Measurements from ENCODE around the gene CHRNG.
"Not testable (repeated sequence)": the region's sequence is repeated elsewhere in the genome, so short reads cannot be mapped to it uniquely, and the experiment has no call there.

Gene CHRNG

GRCh38 chr2:232545511-232546375 lies 6.3 kb downstream of the CHRNG start:
- DNase-seq (ENCODE audit: low spot score), result no peak

GRCh38 chr2:232547991-232548390 lies 8.5 kb downstream of the CHRNG start:
- DNase-seq (ENCODE audit: low spot score), result no peak

GRCh38 chr2:232549655-232550353 lies 10.3 kb downstream of the CHRNG start:
- no peak for DNase-seq (ENCODE audit: low spot score)

- DNase-seq (ENCODE audit: low spot score), result peak; percentile 97
Observed at GRCh38 chr2:232550354-232551249, 11.1 kb downstream of the CHRNG start, which contains the start of the genes EIF4E2 and TIGD1. Gene EIF4E2 (plus strand): TSS chr2:232550689. CDS start chr2:232550725, 36 bp downstream. Gene TIGD1 (minus strand): TSS chr2:232550557. CDS start chr2:232549882, 675 bp downstream.

- no peak for DNase-seq (ENCODE audit: low spot score)
Observed at GRCh38 chr2:232551250-232551638, 11.8 kb downstream of the CHRNG start.

GRCh38 chr2:232551776-232552175 lies 12.3 kb downstream of the CHRNG start:
- no peak for DNase-seq (ENCODE audit: low spot score)

- DNase-seq (ENCODE audit: low spot score), result no peak
Observed at GRCh38 chr2:232556426-232556825, 16.9 kb downstream of the CHRNG start.

- DNase-seq (ENCODE audit: low spot score), result no peak
Observed at GRCh38 chr2:232562515-232563151, 23.1 kb downstream of the CHRNG start.

GRCh38 chr2:232563580-232563979 lies 24.1 kb downstream of the CHRNG start:
- no peak for DNase-seq (ENCODE audit: low spot score)

GRCh38 chr2:232567721-232568120 lies 28.2 kb downstream of the CHRNG start:
- DNase-seq (ENCODE audit: low spot score), result no peak

GRCh38 chr2:232568161-232568560 lies 28.7 kb downstream of the CHRNG start:
- DNase-seq (ENCODE audit: low spot score), result no peak

GRCh38 chr2:232569541-232569940 lies 30.0 kb downstream of the CHRNG start:
- no peak for DNase-seq (ENCODE audit: low spot score)

GRCh38 chr2:232570481-232570880 lies 31.0 kb downstream of the CHRNG start:
- DNase-seq (ENCODE audit: low spot score), result not testable (repeated sequence)

GRCh38 chr2:232571026-232571474 lies 31.6 kb downstream of the CHRNG start:
- no peak for DNase-seq (ENCODE audit: low spot score)

GRCh38 chr2:232573042-232573441 lies 33.5 kb downstream of the CHRNG start:
- DNase-seq (ENCODE audit: low spot score), result no peak

GRCh38 chr2:232573771-232574435 lies 34.4 kb downstream of the CHRNG start:
- no peak for DNase-seq (ENCODE audit: low spot score)

GRCh38 chr2:232574674-232575403 lies 35.3 kb downstream of the CHRNG start:
- DNase-seq (ENCODE audit: low spot score), result no peak

- DNase-seq (ENCODE audit: low spot score), result no peak
Observed at GRCh38 chr2:232575404-232575746, 35.9 kb downstream of the CHRNG start.

GRCh38 chr2:232576995-232577394 lies 37.5 kb downstream of the CHRNG start:
- DNase-seq (ENCODE audit: low spot score), result no peak

- DNase-seq (ENCODE audit: low spot score), result no peak
Observed at GRCh38 chr2:232577841-232578240, 38.3 kb downstream of the CHRNG start.
